HG02884 (cell line): ENCODE measurements around the gene FAAP100.

Source experiments
- ATAC-seq: cut with Tn5 transposase; IDR thresholded peaks from one replicate; pipeline ENCODE4 v1.9.1; 2021; ENCODE audit warnings: mild to moderate bottlenecking, moderate library complexity; ENCODE audit not compliant: unreplicated experiment

FAAP100 gene

DNA sequence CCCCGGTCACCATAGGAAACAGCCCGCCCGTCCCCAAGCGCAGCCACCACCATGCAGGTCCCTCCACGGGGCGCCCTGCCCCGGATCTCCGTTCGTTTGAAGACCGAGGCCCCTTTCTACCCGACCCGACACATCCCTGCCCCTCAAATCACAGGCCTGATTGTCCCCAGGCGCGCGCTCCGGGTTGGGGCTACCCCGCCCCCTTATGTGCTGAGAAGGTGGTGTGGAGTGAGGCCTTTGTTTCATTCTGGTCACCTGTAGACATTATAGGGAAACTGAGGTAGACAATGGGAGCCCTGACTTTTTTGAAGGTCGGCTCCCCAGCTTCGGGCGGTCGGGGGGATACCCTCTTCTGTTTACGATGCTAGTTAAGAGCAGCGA lies 38.8 kb downstream of the FAAP100 start:
- ATAC-seq: no peak

DNA sequence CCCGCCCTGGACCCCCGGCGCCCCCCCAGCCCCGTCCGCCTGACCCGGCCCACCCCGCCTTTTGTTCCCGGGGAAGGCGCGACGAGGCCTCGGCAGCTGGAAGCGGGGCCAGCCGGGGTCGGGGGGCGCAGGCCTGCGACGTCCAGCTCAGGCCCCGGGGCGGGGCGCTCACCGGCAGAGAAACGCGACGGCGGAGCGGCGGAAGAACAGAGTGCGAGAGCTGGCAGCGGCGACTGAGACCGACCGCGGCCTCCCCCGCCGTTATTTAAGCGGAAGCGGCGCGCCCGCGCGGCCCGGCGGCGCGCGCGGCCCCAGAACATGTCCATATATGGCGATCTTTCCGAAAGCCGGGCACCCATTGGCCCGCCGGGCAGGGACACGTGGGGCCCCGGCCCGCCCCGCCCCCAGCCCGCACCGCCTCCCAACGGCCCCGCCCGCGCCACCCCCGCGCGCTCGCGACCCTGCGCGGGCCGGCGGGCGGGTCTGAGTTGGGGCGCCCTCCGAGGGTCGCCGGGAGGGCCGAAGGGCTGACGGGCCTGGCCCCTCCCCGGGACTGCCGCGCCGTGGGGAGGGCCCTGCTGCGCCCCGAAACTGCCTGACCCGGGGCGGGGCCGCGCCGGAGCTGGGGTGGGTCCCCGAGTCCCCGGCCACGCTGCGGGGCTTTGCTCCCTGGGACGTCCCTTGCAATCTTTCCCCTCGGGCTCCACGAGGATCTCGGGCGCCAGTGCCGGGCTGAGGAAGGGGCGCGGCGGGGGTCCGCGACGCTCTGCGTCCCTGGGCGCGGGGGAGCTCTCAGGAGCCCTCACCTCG lies 39.4 kb downstream of the FAAP100 start, which contains the start of gene ACTG1:
Gene ACTG1, minus strand, starts transcription at position 238 of the 810 bp plus-strand sequence. CDS start 445 bp downstream, outside the sequence.
- peak; percentile 42 for ATAC-seq

GRCh38 chr17:81511804-81512561 lies 40.2 kb downstream of the FAAP100 start:
- no peak for ATAC-seq

GRCh38 chr17:81511554-81511803 lies 40.7 kb downstream of the FAAP100 start:
- ATAC-seq: no peak

DNA sequence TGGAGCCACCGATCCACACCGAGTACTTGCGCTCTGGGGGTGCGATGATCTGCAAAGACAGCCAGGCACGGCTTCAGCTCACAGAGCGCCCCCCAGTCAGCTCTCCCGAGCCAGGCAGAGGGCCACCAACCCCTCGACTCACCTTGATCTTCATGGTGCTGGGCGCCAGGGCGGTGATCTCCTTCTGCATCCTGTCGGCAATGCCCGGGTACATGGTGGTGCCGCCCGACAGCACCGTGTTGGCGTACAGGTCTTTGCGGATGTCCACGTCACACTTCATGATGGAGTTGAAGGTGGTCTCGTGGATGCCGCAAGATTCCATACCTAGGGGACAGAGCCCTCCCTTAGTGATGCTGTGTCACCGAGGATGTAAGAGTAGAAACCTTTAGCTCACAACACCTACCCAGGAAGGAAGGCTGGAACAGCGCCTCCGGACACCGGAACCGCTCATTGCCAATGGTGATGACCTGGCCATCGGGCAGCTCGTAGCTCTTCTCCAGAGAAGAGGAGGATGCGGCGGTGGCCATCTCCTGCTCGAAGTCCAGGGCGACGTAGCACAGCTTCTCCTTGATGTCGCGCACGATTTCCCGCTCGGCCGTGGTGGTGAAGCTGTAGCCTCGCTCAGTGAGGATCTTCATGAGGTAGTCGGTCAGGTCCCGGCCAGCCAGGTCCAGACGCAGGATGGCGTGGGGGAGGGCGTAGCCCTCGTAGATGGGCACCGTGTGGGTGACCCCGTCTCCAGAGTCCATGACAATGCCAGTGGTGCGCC lies 41.2 kb downstream of the FAAP100 start:
- no peak for ATAC-seq

- ATAC-seq: no peak
These were observed 42.0 kb downstream of the FAAP100 start for GRCh38 chr17:81509972-81510784.

DNA sequence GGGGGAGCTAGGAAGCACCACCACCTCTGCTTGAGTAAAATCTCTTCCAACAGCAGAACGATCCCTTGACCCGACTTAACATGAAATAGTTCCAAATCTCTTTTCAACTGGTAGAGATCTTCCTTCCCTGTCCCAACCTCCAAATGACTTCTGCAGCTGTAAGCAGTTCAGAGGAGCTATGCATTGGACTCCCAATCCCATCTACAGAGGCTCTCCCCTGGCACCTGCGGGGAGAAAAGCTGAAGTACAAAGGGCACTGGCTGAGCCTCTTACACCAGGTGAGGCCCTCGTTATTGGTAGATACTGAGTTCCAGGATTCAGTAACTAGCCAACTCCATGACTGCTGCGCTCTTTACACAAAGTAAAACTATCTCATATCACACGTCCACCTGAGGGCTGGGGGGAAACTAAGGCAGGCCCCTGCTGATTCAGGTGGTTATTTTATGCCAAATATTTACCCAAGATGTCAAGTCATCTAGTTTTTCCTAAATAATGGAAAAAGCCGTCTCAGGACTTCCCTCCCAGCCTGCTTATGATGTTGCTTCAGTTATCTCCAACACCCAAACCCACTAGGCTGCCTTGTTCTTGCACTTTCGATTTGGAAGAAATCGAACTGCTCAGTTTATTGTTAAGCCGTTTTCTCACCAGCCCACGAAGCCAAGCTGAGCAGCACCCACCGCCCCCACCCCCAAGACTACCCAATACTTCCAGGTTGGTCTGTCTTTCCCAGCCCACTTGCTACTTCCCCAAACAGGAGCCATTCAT lies 42.8 kb downstream of the FAAP100 start:
- ATAC-seq: no peak

DNA sequence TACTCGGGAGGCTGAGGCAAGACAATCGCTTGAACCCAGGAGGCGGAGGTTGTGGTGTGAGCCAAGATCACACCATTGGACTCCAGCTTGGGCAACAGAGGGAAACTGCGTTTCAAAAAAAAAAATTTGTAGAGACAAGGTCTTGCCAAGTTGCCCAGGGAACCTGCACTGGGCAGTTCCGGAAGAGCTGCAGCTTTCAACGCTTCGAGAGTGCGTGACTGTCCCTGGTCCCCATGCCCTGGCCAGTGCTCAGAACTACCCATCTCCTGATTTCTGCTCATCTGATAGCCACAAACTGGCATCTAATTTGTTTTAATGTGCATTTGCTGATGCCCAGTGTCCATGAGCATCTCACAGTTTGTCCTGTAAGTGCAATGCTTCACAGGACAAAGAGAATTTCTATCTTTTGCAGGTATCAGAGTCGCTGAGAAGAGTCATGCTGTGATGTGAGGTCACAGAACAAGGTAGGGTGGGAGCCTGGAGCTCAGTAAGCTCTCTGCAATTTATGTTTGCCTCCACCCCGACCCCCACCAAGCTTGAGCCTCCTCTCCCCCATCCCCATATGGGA lies 43.4 kb downstream of the FAAP100 start:
- no peak for ATAC-seq

DNA sequence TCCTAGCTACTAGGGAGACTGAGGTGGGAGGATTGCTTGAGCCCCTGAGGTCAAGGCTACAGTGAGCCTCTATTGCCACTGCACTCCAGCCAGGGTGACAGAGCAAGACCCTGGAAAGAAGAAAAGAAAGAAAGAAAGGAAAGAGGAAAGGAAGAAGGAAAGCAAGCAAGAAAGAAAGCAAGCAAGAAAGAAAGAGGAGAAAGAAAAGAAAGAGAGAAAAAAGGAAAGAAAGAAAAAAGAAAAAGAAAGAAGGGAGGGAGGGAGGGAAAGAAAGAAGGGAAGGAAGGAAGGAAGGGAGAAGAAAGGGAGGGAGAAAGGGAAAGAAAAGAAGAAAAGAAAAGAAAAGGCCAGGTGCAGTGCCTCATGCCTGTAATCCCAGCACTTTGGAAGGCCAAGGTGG lies 48.5 kb downstream of the FAAP100 start:
- no peak for ATAC-seq

DNA sequence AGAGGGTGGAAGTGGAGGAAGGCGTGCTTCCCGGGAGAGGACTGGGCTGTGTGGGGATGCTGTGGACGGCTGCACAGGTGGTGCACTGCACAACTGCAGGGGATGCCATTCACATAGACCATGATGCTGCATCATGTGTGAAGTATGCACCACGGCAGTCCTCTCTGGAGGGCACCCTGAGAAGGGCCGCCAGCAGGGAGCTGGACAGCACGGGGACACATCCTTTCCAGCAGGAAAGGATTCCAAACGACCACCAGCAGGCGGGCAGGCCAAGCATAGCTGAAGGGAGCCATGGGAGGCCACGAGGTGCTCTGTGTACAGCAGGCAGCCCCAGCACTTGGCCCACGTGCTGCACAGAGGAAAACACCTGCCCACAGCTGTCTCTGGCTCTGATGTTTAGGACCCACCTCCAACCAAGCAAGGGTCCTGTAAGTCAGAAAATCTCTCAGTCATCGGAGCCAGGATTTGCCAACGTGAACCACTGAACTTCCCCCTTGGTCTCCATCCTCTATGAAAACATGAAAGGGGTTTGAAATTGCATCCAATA lies 49.6 kb downstream of the FAAP100 start:
- no peak for ATAC-seq

DNA sequence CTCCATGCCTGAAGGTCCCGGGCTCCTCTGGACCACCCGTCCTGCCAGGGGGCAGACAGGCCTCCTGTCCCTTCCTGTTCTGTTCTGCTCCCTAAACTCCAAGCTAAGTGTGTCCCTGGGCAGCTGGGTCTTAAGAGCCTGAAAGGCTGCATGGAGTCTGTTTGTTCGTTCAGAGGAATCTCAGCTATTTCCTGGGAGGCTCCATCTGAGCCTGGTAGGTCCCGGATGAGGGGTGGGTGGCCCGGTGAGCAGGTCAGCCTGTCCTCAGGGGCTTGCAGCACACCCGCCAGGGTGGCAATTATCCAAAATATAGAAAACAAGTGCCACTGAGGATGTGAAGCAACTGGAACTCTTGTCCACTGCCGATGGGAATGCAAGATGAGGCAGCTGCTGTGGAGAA lies 52.1 kb downstream of the FAAP100 start:
- no peak for ATAC-seq

- ATAC-seq: no peak
These were observed 52.6 kb downstream of the FAAP100 start for GRCh38 chr17:81499601-81499970.

- no peak for ATAC-seq
These were observed 53.1 kb downstream of the FAAP100 start for GRCh38 chr17:81498953-81499600.

- ATAC-seq: no peak
These were observed 57.4 kb downstream of the FAAP100 start for GRCh38 chr17:81494626-81495377.

- no peak for ATAC-seq
These were observed 58.7 kb downstream of the FAAP100 start for GRCh38 chr17:81493198-81494038.

GRCh38 chr17:81492706-81493105 lies 59.4 kb downstream of the FAAP100 start:
- no peak for ATAC-seq

DNA sequence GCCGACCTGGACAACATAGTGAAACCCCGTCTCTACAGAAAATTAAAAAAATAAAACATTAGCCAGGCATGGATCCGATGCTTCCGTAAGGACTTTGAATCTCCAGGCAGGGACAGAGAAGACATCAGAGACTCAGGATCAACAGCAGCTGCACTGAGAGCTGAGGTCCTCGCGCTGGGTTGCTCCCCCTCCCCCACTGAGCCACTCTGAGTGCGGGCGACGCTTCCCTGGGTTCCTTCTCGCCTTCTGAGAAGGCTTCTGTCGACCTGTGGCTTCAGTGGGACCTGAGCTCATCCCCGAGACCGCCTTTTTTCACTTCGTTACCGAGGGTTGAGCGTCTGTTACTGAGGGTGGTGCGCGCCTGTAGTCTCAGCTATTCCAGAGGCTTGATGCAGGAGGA lies 60.0 kb downstream of the FAAP100 start:
- ATAC-seq: no peak
